GM18868 (cell line): ENCODE data around the gene SHISAL1.

Source experiments
- ATAC-seq: cut with Tn5 transposase; IDR thresholded peaks from one replicate; pipeline ENCODE4 v1.9.1; 2021; ENCODE audit warnings: mild to moderate bottlenecking, moderate library complexity; ENCODE audit not compliant: unreplicated experiment

The SHISAL1 gene

GRCh38 chr22:44213489-44214043, 99.2 kb downstream of the SHISAL1 start:
- no peak for ATAC-seq

- ATAC-seq = no peak
Measured at GRCh38 chr22:44212936-44213335, 99.8 kb downstream of the SHISAL1 start.

GRCh38 chr22:44211946-44212930, 100.5 kb downstream of the SHISAL1 start:
- ATAC-seq = no peak

GRCh38 chr22:44211256-44211945, 101.3 kb downstream of the SHISAL1 start:
- no peak for ATAC-seq

- no peak for ATAC-seq
Measured at GRCh38 chr22:44210722-44211121, 102.0 kb downstream of the SHISAL1 start.

GRCh38 chr22:44209343-44209742, 103.4 kb downstream of the SHISAL1 start:
- no peak for ATAC-seq

GRCh38 chr22:44207981-44208317, 104.8 kb downstream of the SHISAL1 start:
- ATAC-seq = no peak

GRCh38 chr22:44207173-44207980, 105.4 kb downstream of the SHISAL1 start:
- ATAC-seq = no peak

- ATAC-seq = no peak
Measured at GRCh38 chr22:44206696-44207095, 106.1 kb downstream of the SHISAL1 start.

- ATAC-seq = no peak
Measured at GRCh38 chr22:44206330-44206645, 106.5 kb downstream of the SHISAL1 start.

GRCh38 chr22:44205516-44206329, 107.0 kb downstream of the SHISAL1 start:
- no peak for ATAC-seq

GRCh38 chr22:44204739-44205515, 107.8 kb downstream of the SHISAL1 start:
- no peak for ATAC-seq

- no peak for ATAC-seq
Measured at GRCh38 chr22:44203203-44203602, 109.5 kb downstream of the SHISAL1 start.

GRCh38 chr22:44202261-44202789, 110.4 kb downstream of the SHISAL1 start:
- ATAC-seq = no peak

GRCh38 chr22:44201665-44202064, 111.1 kb downstream of the SHISAL1 start:
- no peak for ATAC-seq

- ATAC-seq = no peak
Measured at GRCh38 chr22:44200855-44201550, 111.7 kb downstream of the SHISAL1 start.

GRCh38 chr22:44200451-44200850, 112.3 kb downstream of the SHISAL1 start:
- no peak for ATAC-seq

- ATAC-seq = no peak
Measured at GRCh38 chr22:44199866-44200265, 112.9 kb downstream of the SHISAL1 start.

GRCh38 chr22:44199164-44199563, 113.6 kb downstream of the SHISAL1 start:
- ATAC-seq = no peak
